ENCODE measurements around the gene HECTD1. TPM values are rescaled to one million over a fixed set of nuclear protein-coding genes. Genes with fewer than 3 reads are reported as not detected.
A peak's percentile ranks its signal among the peaks of the same experiment; 100 is the strongest.

The HECTD1 gene
- total and polyA plus RNA-seq, 10 of the 15 experiments (the other 5 are each of a cell fraction or from before 2014, with no cell fraction given) = 27.3 to 116 (median 57.7) TPM

DNA sequence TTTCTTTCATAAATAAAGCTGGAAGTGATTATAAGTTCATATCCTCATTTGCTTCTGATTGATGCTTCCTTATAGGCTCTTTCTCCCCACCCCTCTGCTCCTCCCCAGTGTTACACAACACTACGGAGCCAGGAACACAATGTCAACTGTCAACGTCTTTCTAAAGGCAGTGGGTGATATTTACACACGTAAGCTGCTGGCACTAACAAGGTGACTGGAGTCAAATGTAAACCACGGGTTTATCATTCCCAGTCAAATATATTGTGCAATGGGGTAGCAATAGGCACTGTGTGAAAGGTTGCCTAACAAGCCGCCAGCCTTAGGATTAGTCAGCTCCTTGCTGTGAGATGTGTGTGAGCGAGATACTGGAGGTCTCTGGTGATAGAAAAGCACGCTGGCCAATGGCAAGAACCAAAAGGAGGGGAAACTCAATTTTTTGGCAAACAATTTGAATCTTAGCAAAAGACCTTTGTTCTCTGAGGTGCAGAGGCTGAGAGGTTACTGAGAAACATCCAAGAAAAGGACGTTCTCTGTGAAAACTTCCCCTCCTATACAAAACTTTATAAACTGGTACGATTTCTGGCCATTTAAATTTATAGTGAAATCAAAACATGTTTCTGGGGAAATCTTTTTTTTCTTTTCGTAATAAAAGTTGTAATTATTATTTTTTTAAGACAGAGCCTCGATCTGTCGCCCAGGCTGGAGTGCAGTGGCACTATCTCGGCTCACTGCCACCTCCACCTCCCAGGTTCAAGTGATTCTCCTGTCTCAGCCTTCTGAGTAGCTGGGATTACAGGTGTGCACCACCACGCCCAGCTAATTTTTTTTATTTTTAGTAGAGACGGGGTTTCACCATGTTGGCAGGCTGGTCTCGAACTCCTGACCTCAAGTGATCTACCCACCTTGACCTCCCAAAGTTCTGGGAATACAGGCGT is 22.3 kb upstream of the HECTD1 start:
- intact Hi-C loops (cut with micrococcal nuclease; ENCODE audit: unreplicated experiment) = no loop called here
- no peak overlapping the region; the same call in 1 of the 2 replicates for H2AFZ ChIP-seq (ENCODE audit: control insufficient read depth, low read depth, low read length)
- WGBS (ENCODE audit: insufficient coverage, insufficient replicate concordance, low lambda C conversion rate, missing lambda C conversion rate) = 67% methylated on average over 17 of the region's 17 CpGs
- H3K79me2 ChIP-seq (ENCODE audit: control insufficient read depth, insufficient read depth, low read length) = no peaks in the 10 kb centered on the region
- no peak overlapping the region for H3K27ac ChIP-seq (ENCODE audit: control insufficient read depth, insufficient read depth)
- ATAC-seq (no peak), FAIRE-seq (no peak), DNase-seq (ENCODE audit: low read depth, low spot score) (no peak)
- H3K9me3 ChIP-seq (replicated peaks; ENCODE audit: control insufficient read depth, insufficient read depth, low read length) = no peaks in the 10 kb centered on the region
- TF ChIP-seq FOXK2 (IDR thresholded peaks at IDR 0.05) (peak; percentile 50; the same call in 1 of the 2 replicates), BMI1 (IDR thresholded peaks at IDR 0.05; ENCODE audit: borderline replicate concordance) (no peak), MEF2A (IDR thresholded peaks at IDR 0.05; ENCODE audit: insufficient read depth, low read depth, low read length) (no peak), ZNF207 (IDR thresholded peaks at IDR 0.05; ENCODE audit: borderline replicate concordance) (no peak), TCF7 (IDR thresholded peaks at IDR 0.05; ENCODE audit: borderline replicate concordance) (peak; percentile 24; the same call in 1 of the 2 replicates)
- TF ChIP-seq, protein P1, sequence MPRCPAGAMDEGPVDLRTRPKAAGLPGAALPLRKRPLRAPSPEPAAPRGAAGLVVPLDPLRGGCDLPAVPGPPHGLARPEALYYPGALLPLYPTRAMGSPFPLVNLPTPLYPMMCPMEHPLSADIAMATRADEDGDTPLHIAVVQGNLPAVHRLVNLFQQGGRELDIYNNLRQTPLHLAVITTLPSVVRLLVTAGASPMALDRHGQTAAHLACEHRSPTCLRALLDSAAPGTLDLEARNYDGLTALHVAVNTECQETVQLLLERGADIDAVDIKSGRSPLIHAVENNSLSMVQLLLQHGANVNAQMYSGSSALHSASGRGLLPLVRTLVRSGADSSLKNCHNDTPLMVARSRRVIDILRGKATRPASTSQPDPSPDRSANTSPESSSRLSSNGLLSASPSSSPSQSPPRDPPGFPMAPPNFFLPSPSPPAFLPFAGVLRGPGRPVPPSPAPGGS (IDR thresholded peaks at IDR 0.05; ENCODE audit: borderline replicate concordance, insufficient read depth, low read depth, low read length, poor library complexity, severe bottlenecking) = peak; percentile 61
- TF ChIP-seq, protein P2, sequence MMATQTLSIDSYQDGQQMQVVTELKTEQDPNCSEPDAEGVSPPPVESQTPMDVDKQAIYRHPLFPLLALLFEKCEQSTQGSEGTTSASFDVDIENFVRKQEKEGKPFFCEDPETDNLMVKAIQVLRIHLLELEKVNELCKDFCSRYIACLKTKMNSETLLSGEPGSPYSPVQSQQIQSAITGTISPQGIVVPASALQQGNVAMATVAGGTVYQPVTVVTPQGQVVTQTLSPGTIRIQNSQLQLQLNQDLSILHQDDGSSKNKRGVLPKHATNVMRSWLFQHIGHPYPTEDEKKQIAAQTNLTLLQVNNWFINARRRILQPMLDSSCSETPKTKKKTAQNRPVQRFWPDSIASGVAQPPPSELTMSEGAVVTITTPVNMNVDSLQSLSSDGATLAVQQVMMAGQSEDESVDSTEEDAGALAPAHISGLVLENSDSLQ (IDR thresholded peaks at IDR 0.05) = no peak
- in situ Hi-C loops (cut with MboI) = no loop called here
- no peaks in the 10 kb centered on the region for H3K36me3 ChIP-seq (ENCODE audit: control insufficient read depth in 2 of 2, insufficient read depth in 2 of 2, low read length in 1 of 2)
- no peaks in the 10 kb centered on the region for H3K27me3 ChIP-seq (replicated peaks in 1 of 2; ENCODE audit: control insufficient read depth in 2 of 2, insufficient read depth in 2 of 2, low read length in 1 of 2)
- H3K4me1 ChIP-seq (ENCODE audit: control insufficient read depth, insufficient read depth, low read length) = peaks cover 17% of the 10 kb centered on the region
- H3K4me3 ChIP-seq = no peak overlapping the region
- SMC1A ChIA-PET (ENCODE audit: uncharacterized antibody, unreplicated experiment) = interaction anchor here (0.6 to 1.9 kb wide), 10 partner anchors 10 to 120 kb away, joined by 3 to 11 read pairs (median 4); no protein-coding TSS in a partner anchor
- RAD21 ChIA-PET (ENCODE audit: unreplicated experiment) = interaction anchor here (1.2 to 1.9 kb wide), 3 partner anchors 24 to 32 kb away, joined by 3 to 6 read pairs (median 5); no protein-coding TSS in a partner anchor
- POLR2A ChIA-PET = interaction anchor here (1.0 kb wide), 1 partner anchor 34 kb away, joined by 3 read pairs; no protein-coding TSS in a partner anchor
- H4K20me1 ChIP-seq (ENCODE audit: control insufficient read depth, insufficient read depth) = no peaks in the 10 kb centered on the region
- peak overlapping the region; percentile 65; the same call in 1 of the 2 replicates for H3K4me2 ChIP-seq (ENCODE audit: control insufficient read depth, insufficient read depth)
- no peak overlapping the region for H3K9ac ChIP-seq (ENCODE audit: control insufficient read depth, insufficient read depth, low read length)
- no TSS peak for BruUV-seq (replicated peaks)
- CTCF ChIA-PET = interaction anchor here (1.0 to 1.3 kb wide), 2 partner anchors 32 to 123 kb away, joined by 3 read pairs; no protein-coding TSS in a partner anchor
